Esophagus muscularis mucosa (tissue), 3 donors: ENCODE measurements around the gene ZNF784.

ENCODE experiments used
- CTCF ChIP-seq, 3 experiments: fragments of 200-600 bp in 2 of 3; fragments of 450-650 bp in 1 of 3; sonication (generic) in 2 of 3; IDR thresholded peaks; one replicate each; pipeline ENCODE4 v1.5.1; 2017 to 2019; ENCODE audit warnings: antibody characterized with exemption in 3 of 3, mild to moderate bottlenecking in 2 of 3, moderate library complexity in 1 of 3
- POLR2A ChIP-seq: fragments of 450-650 bp; IDR thresholded peaks from one replicate; pipeline ENCODE4 v1.6.1; 2017; ENCODE audit warnings: antibody characterized with exemption, moderate library complexity, mild to moderate bottlenecking, low read depth

- TF ChIP-seq CTCF (IDR thresholded peaks at IDR 0.05): no peak
- no peak for TF ChIP-seq POLR2A
These were observed 21.3 kb downstream of the ZNF784 start for GRCh38 chr19:55603115-55603514.
